ACC112 (cell line): Measurements from ENCODE around the gene ADGRB2.

Experiments
- H2AFZ ChIP-seq: fragments of 200-600 bp; sonication (generic); one replicate; pipeline ENCODE4 v1.6.0; 2017; ENCODE audit warnings: antibody characterized with exemption, low read length; ENCODE audit not compliant: unreplicated experiment
- H3K27ac ChIP-seq: fragments of 200-600 bp; sonication (generic); 2 replicates; pipeline ENCODE4 v1.5.1; 2014; ENCODE audit warnings: low read depth, mild to moderate bottlenecking, antibody characterized with exemption, low read length, moderate library complexity
- H3K27me3 ChIP-seq: fragments of 200-600 bp; sonication (generic); 2 replicates; pipeline ENCODE4 v1.6.1; 2014; ENCODE audit warnings: mild to moderate bottlenecking, antibody characterized with exemption, low read length, moderate library complexity, mixed read lengths; ENCODE audit not compliant: insufficient read depth
- H3K36me3 ChIP-seq: fragments of 200-600 bp; sonication (generic); 2 replicates; pipeline ENCODE4 v1.6.1; 2016; ENCODE audit warnings: mild to moderate bottlenecking, antibody characterized with exemption, low read length, moderate library complexity, mixed read lengths; ENCODE audit not compliant: insufficient read depth
- H3K4me1 ChIP-seq: fragments of 200-600 bp; sonication (generic); one replicate; pipeline ENCODE4 v1.6.1; 2016; ENCODE audit warnings: low read length, mixed read lengths; ENCODE audit not compliant: insufficient read depth, unreplicated experiment, control insufficient read depth
- H3K4me3 ChIP-seq: fragments of 200-600 bp; sonication (generic); 2 replicates; pipeline ENCODE4 v1.5.1; 2014; ENCODE audit warnings: mild to moderate bottlenecking, low read depth, low read length
- H3K79me2 ChIP-seq: fragments of 200-600 bp; sonication (generic); one replicate; pipeline ENCODE4 v1.6.0; 2016; ENCODE audit warnings: low read length; ENCODE audit not compliant: control insufficient read depth, unreplicated experiment, insufficient read depth

Gene ADGRB2

DNA sequence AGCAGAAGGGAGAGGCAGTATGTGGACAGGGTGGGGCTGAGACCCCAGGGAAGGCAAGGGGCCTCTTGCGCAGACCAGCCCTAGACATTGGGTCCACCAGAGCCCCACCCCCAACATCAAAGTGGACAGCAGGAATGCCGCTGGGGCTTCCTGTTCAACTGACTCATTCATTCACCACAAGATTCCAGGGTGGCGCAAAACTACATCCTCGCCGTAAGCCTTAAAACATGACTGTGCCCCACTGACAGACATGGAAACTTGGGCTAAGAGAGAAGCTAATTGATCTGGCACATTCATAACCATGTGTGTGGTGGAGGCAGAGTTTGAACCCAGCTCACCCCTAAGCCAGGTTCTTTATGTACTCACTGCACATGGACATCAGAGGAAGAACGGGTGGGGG lies 74.3 kb downstream of the ADGRB2 start:
- Histone ChIP-seq H2AFZ (no peak overlapping the region), H3K4me3 (peak overlapping the region; percentile 31; the same call in 1 of the 2 replicates), H3K27me3 (no peaks in the 10 kb centered on the region), H3K36me3 (peaks cover 3% of the 10 kb centered on the region; the same call in 1 of the 2 replicates), H3K79me2 (no peaks in the 10 kb centered on the region), H3K27ac (peak overlapping the region; percentile 74), H3K4me1 (peaks cover 25% of the 10 kb centered on the region)

DNA sequence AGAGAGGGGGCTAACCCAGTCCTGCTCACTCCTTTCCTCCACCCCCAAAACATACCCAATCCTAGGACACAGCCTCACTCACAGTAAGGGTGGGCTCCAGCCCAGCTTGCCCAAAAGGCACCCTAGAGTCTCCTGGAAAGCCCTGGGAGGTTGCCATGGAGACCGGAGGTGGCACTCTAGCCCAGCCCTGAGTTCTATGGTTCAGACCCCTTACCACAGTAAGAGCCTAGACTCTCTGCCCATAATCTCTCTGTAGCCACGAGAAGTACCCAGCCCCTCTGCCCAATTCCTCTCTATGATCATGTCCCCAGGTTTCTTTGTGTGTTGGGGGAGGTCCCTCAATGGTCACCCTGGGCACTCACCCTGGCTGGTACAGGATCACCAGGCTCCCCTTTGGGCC lies 74.8 kb downstream of the ADGRB2 start:
- Histone ChIP-seq H3K79me2 (no peaks in the 10 kb centered on the region), H2AFZ (no peak overlapping the region), H3K4me3 (peak overlapping the region; percentile 31; the same call in 1 of the 2 replicates), H3K36me3 (peaks cover 3% of the 10 kb centered on the region; the same call in 1 of the 2 replicates), H3K4me1 (peaks cover 25% of the 10 kb centered on the region), H3K27me3 (no peaks in the 10 kb centered on the region), H3K27ac (peak overlapping the region; percentile 74)

DNA sequence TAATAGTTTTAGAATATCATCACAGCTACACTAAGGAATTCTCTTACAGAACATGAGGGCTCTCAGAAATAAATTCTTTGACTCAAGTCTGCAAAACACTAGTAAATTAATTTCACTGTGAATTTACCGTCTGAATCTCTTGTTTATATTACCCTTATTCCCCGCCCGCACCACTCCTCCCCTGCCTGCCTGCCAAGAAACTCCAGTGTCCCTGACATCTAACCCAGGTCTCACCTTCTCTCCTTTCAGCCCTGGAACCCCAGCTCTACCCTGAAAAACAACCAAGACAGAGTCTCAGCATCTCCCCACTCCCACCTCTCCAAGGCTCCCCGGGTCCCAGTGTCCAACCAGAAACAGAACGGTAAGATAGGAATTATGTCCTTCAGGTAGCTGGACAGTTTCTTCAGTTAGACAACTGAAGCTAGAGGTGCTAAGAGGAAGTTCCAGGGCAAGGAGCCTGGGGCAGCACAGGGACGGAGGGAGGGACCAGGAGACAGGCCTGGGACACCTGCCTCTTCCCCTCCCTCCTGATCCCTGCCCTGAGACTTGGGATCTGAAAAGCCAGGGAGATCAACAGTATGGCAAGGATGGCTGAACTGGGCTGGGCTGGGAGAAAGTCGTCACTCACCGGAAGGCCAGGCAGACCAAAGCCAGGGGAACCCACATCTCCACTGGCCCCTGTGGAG lies 75.8 kb downstream of the ADGRB2 start:
- H3K79me2 ChIP-seq = no peaks in the 10 kb centered on the region
- H3K27ac ChIP-seq = no peak overlapping the region
- peaks cover 25% of the 10 kb centered on the region for H3K4me1 ChIP-seq
- no peak overlapping the region for H3K4me3 ChIP-seq
- H3K36me3 ChIP-seq = peaks cover 3% of the 10 kb centered on the region; the same call in 1 of the 2 replicates
- no peaks in the 10 kb centered on the region for H3K27me3 ChIP-seq
- H2AFZ ChIP-seq = no peak overlapping the region

DNA sequence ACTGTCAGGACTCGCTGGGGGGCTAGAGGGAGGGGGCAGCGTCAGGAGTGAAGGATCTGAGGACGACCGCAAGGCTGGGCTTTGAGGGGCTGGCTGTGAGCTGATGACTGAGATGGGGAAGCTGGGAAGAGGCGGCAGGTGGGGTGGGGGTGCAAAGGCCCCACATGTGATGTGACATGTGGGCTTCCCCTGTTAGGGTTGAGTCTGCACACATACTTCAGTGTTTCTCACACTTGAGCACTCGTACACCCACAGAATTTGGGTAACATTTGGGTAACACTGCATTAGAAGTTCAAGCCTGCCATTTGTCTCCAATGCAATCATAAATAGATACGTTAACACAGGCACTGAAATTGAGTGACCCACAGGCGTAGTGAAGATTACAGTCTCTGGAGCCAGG lies 76.5 kb downstream of the ADGRB2 start:
- no peak overlapping the region for H2AFZ ChIP-seq
- H3K79me2 ChIP-seq = no peaks in the 10 kb centered on the region
- peaks cover 3% of the 10 kb centered on the region; the same call in 1 of the 2 replicates for H3K36me3 ChIP-seq
- H3K27ac ChIP-seq = no peak overlapping the region
- no peak overlapping the region for H3K4me3 ChIP-seq
- H3K4me1 ChIP-seq = peaks cover 25% of the 10 kb centered on the region
- no peaks in the 10 kb centered on the region for H3K27me3 ChIP-seq

DNA sequence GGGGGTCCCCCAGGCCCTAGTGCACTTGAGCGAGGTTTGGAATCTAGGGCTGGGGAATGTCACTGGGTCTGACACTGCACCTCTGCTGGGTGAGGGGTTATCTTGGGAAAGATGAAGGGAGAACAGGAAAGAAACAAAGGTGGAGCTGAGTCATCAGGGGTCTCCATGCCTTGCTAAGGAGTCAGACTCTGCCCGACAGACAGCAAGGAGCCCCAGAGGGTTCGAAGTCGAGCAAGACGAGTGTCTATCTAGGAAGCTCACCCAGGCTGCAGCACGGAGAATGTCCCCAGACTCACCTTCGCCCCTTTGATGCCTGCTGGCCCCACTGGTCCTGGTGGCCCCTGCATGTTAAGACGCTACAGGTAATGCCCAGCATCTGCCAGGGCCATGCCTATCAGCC lies 78.3 kb downstream of the ADGRB2 start:
- Histone ChIP-seq H2AFZ (no peak overlapping the region), H3K4me1 (peaks cover 23% of the 10 kb centered on the region), H3K79me2 (no peaks in the 10 kb centered on the region), H3K4me3 (no peak overlapping the region), H3K36me3 (peaks cover 3% of the 10 kb centered on the region; the same call in 1 of the 2 replicates), H3K27me3 (no peaks in the 10 kb centered on the region), H3K27ac (no peak overlapping the region)

DNA sequence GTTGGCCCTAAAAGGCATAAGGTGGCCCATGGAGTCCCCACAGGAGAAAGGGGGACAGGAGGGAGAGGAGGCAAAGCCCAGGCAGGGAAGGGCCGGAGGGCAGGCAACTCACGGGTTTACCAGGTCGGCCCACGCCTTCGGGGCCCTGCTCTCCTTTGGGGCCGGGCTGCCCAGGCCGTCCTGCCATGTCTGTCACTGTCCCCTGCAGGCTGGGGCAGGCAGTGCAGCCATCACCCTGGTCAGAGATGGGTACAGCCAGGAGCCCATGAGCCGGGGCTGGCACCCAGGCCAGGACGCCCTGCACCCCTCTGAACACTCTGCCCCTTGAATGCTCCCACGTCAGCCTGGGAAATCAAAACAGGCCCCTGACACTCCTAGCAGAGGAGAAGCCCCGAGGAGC lies 80.1 kb downstream of the ADGRB2 start:
- Histone ChIP-seq H3K36me3 (peaks cover 3% of the 10 kb centered on the region; the same call in 1 of the 2 replicates), H3K27ac (no peak overlapping the region), H3K27me3 (no peaks in the 10 kb centered on the region), H3K4me3 (no peak overlapping the region), H2AFZ (no peak overlapping the region), H3K79me2 (no peaks in the 10 kb centered on the region), H3K4me1 (peaks cover 7% of the 10 kb centered on the region)

DNA sequence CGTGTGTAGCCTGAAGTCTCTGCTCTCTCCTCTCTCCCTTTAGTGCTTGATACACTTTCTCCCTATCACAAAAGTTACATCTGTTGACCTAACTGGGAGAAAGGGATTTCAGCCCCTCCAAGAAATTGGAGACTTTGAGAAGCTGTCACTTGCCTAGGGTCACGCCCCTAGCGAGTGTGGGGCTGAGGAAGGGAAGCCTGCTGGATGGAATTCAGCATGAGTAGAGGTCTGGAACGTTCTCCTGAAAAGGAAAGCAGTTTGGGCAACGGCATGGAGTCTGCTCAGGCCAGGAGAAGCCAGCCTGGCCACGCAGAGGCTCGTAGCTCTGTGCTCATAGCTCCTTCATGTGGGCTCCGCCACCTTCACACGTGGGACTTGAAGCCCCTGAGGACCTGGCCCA lies 82.7 kb downstream of the ADGRB2 start:
- Histone ChIP-seq H3K4me3 (no peak overlapping the region), H2AFZ (no peak overlapping the region), H3K4me1 (no peaks in the 10 kb centered on the region), H3K36me3 (no peaks in the 10 kb centered on the region; the same call in 1 of the 2 replicates), H3K79me2 (no peaks in the 10 kb centered on the region), H3K27ac (no peak overlapping the region), H3K27me3 (no peaks in the 10 kb centered on the region)

DNA sequence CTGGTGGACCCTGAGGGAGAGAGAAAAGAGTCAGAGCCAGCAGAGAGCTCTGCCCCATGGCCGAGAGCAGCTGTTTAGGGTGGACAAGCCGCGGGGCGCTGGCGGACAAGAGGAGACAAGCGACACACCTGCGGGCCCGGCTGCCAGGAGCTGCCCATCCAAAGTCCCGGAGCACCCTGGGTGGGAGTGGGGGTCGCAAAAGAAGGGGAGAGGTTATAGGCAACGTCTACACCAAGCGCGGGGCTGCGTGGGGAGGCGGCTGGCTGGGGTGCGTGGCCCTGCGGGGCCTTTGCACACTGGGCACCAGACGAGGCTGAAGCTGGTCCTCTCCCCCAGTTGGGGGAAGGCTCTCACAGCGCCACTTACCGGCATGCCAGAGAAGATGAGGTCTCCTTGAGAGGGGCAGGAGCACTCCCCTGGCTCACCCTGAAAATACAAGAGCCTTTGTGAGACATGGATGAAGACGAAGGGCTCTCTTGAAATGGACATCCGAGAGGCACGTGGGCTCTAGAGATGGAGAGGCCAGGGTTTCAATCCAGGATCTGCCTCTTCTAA lies 84.4 kb downstream of the ADGRB2 start:
- Histone ChIP-seq H3K27ac (no peak overlapping the region), H2AFZ (no peak overlapping the region), H3K27me3 (no peaks in the 10 kb centered on the region), H3K79me2 (no peaks in the 10 kb centered on the region), H3K4me1 (no peaks in the 10 kb centered on the region), H3K36me3 (no peaks in the 10 kb centered on the region; the same call in 1 of the 2 replicates), H3K4me3 (no peak overlapping the region)

DNA sequence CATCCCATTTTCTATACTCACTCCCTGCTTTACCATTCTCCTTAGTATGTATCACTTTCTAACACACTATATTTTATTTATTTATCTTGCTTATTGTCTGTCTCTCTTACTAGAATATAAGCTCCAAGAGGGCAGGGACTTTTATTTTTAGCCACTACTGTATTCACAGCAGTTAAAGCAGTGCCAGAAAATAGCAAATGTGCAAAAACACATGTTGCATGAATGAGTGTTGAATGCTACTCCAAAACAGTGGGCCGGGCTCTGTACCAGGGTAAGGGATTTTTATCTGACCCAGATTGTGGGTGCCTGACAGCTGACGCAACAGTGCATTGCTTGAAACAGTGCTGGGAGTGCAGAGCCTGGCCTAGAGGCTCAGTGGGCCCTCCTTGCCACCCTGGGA lies 85.0 kb downstream of the ADGRB2 start:
- Histone ChIP-seq H3K36me3 (no peaks in the 10 kb centered on the region; the same call in 1 of the 2 replicates), H3K27ac (no peak overlapping the region), H3K4me1 (no peaks in the 10 kb centered on the region), H3K79me2 (no peaks in the 10 kb centered on the region), H3K4me3 (no peak overlapping the region), H3K27me3 (no peaks in the 10 kb centered on the region), H2AFZ (no peak overlapping the region)

DNA sequence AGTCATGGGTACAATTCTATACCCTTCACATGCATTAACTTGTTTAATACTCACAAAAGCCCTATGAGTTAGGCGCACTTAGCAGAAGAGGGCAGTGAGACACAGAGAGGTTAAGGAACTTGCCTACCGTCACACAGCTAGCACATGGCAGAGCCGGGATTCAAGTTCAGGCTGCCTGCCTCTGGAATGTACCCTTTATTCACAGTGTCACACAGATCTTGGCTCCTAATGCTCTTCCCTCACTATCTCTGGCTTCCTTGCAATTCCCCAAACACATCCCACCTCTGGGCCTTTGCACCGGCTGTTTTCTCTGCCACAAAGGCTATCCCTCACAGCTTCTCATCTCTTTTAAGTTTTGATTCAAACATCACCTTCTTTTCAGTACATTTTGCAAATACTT lies 85.5 kb downstream of the ADGRB2 start:
- no peaks in the 10 kb centered on the region for H3K79me2 ChIP-seq
- no peak overlapping the region for H2AFZ ChIP-seq
- no peak overlapping the region for H3K4me3 ChIP-seq
- H3K27me3 ChIP-seq = no peaks in the 10 kb centered on the region
- no peak overlapping the region for H3K27ac ChIP-seq
- H3K36me3 ChIP-seq = no peaks in the 10 kb centered on the region; the same call in 1 of the 2 replicates
- no peaks in the 10 kb centered on the region for H3K4me1 ChIP-seq

DNA sequence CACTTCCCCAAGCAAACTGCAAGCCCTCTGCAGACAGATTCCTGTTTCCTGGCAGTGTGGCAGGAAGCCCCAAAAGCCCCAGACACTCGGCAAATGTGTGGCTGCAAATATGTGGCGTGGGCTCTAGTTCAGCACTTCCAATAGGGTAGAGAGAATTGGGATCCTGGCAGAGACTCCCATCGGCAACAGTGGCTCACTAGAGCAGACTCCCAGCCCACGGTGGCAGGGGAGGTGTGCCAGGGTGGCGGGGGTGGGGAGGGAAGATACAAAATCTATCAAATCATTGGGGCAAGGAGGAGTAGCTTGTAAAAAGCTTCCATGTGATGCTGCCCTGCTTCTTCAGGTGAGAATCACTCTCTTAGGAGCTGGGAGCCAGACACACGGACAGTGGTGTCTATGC lies 86.2 kb downstream of the ADGRB2 start:
- Histone ChIP-seq H3K27me3 (no peaks in the 10 kb centered on the region), H3K79me2 (no peaks in the 10 kb centered on the region), H2AFZ (no peak overlapping the region), H3K36me3 (no peaks in the 10 kb centered on the region; the same call in 1 of the 2 replicates), H3K4me3 (no peak overlapping the region), H3K4me1 (no peaks in the 10 kb centered on the region), H3K27ac (no peak overlapping the region)
